Vagina (tissue), 2 donors: Measurements from ENCODE around the gene MRPL28. TPM values are rescaled to one million over a fixed set of nuclear protein-coding genes. Genes with fewer than 3 reads are reported as not detected.
A peak's percentile ranks its signal among the peaks of the same experiment; 100 is the strongest.

ENCODE experiments used
- DNase-seq, 2 donors: peaks; one replicate each; pipeline ENCODE4 v3.0.0-alpha.2; 2017; ENCODE audit errors: extremely low spot score in 2 of 2
- H3K27ac ChIP-seq: fragments of 200-600 bp; sonication (generic); one replicate; pipeline ENCODE4 v1.5.1; 2019
- H3K27me3 ChIP-seq: fragments of 200-600 bp; sonication (generic); one replicate; pipeline ENCODE4 v1.5.1; 2019
- H3K36me3 ChIP-seq, 2 donors: fragments of 200-600 bp; sonication (generic); one replicate each; pipeline ENCODE4 v1.5.1; 2017 to 2019
- H3K4me1 ChIP-seq: fragments of 200-600 bp; sonication (generic); one replicate; pipeline ENCODE4 v1.5.1; 2019
- H3K4me3 ChIP-seq, 2 donors: fragments of 200-600 bp; sonication (generic); 1 replicate in 1 of 2; 2 replicates in 1 of 2; pipeline ENCODE4 v1.5.1; 2016 to 2019
- H3K9me3 ChIP-seq: fragments of 200-600 bp; sonication (generic); one replicate; pipeline ENCODE4 v1.5.1; 2019
- POLR2A ChIP-seq, 2 donors: fragments of 450-650 bp; IDR thresholded peaks; one replicate each; pipeline ENCODE4 v1.6.1; 2017; ENCODE audit warnings: antibody characterized with exemption in 2 of 2, mild to moderate bottlenecking in 2 of 2, moderate library complexity in 2 of 2
- POLR2AphosphoS5 ChIP-seq, 2 donors: sonication (generic); formaldehyde crosslinking; IDR thresholded peaks; one replicate each; pipeline ENCODE4 v1.9.0; 2017; ENCODE audit warnings: antibody characterized with exemption in 2 of 2, mild to moderate bottlenecking in 2 of 2, low read depth in 1 of 2; ENCODE audit not compliant: insufficient read depth in 1 of 2
- intact Hi-C: fragments of 100-400 bp; cut with DNase I; formaldehyde crosslinking; loops from one replicate; pipeline ENCODE4 v1.15.1; 2023
- total RNA-seq: library from RNA; depleted of rRNA; stranded (reverse); fragments of >200 nt; gene quantifications from one replicate; pipeline ENCODE4 v1.2.3, GENCODE V29; 2016
- TF ChIP-seq, protein P1 (sequence below), 3 experiments: fragments of 450-650 bp in 2 of 3; fragments of 200-600 bp in 1 of 3; sonication (generic) in 1 of 3; IDR thresholded peaks; one replicate each; pipeline ENCODE4 v1.5.1; 2017 to 2019; ENCODE audit warnings: antibody characterized with exemption in 3 of 3, mild to moderate bottlenecking in 2 of 3, moderate library complexity in 2 of 3

Gene MRPL28
- total RNA-seq, 1 donor from 2014 or later: 96.5 TPM

DNA sequence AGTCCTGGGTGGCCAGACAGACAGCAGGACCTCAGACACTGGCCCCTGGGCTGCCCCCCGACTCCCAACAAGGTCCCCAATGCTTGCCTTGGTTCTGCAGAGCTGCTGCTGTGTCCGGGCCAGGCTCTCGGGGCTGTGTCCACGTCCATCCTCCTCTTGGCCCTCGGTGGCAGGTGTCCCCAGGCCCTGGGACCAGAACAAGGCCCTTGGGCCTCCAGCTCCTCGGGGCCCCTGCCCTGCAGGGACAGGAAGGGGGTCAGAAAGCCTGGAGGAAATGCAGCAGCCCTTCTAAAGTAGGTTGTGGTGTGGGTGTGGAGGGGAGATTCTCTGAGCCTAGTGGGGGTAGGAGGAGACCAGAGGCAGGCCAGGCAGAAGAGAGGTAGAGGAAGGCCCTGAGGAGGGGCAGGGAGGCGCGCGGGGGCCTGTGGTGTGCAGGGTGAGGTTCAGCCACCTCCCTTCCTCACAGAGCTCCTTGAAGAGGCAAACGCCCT lies 15.3 kb downstream of the MRPL28 start:
- Histone ChIP-seq H3K36me3 (no peaks in the 10 kb centered on the region), H3K27ac (no peak overlapping the region), H3K4me1 (peaks cover 27% of the 10 kb centered on the region), H3K9me3 (no peaks in the 10 kb centered on the region), H3K27me3 (no peaks in the 10 kb centered on the region), H3K4me3 (no peak overlapping the region)
- DNase-seq: no peak
- intact Hi-C loops: no loop called here
- TF ChIP-seq POLR2AphosphoS5 (IDR thresholded peaks at IDR 0.05; ENCODE audit: insufficient read depth in 1 of 2, low read depth in 1 of 2) (no peak), POLR2A (IDR thresholded peaks at IDR 0.05) (no peak)
- TF ChIP-seq, protein P1, sequence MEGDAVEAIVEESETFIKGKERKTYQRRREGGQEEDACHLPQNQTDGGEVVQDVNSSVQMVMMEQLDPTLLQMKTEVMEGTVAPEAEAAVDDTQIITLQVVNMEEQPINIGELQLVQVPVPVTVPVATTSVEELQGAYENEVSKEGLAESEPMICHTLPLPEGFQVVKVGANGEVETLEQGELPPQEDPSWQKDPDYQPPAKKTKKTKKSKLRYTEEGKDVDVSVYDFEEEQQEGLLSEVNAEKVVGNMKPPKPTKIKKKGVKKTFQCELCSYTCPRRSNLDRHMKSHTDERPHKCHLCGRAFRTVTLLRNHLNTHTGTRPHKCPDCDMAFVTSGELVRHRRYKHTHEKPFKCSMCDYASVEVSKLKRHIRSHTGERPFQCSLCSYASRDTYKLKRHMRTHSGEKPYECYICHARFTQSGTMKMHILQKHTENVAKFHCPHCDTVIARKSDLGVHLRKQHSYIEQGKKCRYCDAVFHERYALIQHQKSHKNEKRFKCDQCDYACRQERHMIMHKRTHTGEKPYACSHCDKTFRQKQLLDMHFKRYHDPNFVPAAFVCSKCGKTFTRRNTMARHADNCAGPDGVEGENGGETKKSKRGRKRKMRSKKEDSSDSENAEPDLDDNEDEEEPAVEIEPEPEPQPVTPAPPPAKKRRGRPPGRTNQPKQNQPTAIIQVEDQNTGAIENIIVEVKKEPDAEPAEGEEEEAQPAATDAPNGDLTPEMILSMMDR (IDR thresholded peaks at IDR 0.05): no peak

DNA sequence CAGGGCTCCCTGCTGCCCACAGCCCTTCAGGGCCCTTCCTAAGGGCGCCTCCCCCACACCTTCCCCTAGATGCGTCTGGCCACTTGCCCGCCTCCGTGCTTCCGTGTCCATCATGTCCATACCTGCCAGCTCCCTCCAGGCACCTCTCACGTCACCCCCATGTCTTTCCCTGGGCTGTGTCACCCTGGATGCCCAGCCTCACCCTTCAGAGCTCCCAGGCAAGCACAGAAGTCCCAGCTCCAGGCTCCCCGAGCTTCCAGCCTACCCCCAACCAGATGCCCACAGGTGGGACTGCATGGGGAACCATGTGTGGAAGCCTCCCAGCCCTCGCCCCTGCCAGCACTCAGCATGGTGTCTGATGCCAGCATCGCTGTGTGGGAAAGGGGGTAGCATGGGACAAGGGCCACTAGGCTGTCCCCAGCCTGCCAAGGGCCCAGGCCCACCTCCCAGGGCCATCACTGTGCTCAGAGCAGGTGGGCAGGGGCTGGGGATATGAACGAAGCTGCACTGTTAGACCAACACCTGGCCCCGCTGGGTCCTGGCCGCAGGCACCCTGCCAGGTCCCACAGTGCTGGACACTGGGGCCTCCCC lies 16.0 kb downstream of the MRPL28 start:
- H3K4me3 ChIP-seq: no peak overlapping the region
- H3K9me3 ChIP-seq: no peaks in the 10 kb centered on the region
- TF ChIP-seq POLR2AphosphoS5 (IDR thresholded peaks at IDR 0.05; ENCODE audit: insufficient read depth in 1 of 2, low read depth in 1 of 2): no peak
- TF ChIP-seq, protein P1 (IDR thresholded peaks at IDR 0.05): no peak
- no peak for TF ChIP-seq POLR2A (IDR thresholded peaks at IDR 0.05)
- H3K27me3 ChIP-seq: no peaks in the 10 kb centered on the region
- H3K4me1 ChIP-seq: peaks cover 27% of the 10 kb centered on the region
- H3K36me3 ChIP-seq: no peaks in the 10 kb centered on the region
- intact Hi-C loops: no loop called here
- no peak for DNase-seq
- H3K27ac ChIP-seq: no peak overlapping the region

DNA sequence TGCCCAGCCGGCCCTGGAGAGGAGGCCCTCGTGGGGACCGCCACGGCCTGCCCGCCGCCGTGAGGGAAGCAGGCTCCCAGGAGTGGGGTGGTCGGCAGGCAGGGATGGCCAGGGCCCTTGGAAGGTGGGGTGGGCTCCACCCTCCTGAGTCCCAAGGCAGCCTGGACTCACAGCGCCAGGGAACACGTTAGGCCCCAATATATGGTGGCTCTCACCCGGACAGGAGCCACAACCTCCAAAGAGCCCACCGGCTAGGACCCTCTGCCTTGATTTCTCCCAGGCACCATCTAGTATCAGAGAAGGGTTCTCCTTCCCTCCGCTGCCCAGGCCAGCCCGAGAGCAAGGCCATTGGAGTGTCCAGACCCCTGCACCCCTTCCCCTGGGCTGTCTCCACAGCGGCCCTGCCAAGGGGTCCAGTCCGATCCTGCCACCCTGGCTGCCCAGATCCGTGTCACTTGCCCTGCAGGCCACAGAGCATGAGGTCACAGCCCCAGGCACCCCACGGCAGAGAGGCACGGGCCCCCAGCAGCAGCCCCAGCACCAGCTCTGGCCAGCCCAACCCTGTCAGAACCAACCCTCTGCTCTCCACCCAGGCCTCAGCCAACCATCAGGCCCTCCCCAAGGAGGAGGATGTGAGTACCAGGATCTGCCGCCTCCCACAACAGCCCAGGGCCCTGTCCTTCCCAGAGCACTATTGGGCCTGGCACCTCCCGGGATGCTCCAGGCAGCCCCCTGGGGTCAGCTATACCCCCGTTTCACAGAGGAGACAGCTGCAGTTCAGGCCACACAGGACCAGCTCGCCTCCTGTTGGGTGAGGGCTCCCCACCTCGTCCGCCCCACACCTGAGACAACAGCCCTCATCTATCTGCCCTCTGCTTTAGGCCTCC lies 16.7 kb downstream of the MRPL28 start:
- H3K27ac ChIP-seq: peak overlapping the region; percentile 76
- intact Hi-C loops: loop anchor here (2.0 kb wide), 1 partner anchor 119 kb away; the partner anchor contains the start of gene FAM234A
- no peaks in the 10 kb centered on the region for H3K36me3 ChIP-seq
- no peak for DNase-seq
- no peak for TF ChIP-seq POLR2A (IDR thresholded peaks at IDR 0.05)
- peak in 1 of 2 donors; percentile 63 for TF ChIP-seq POLR2AphosphoS5 (IDR thresholded peaks at IDR 0.05; ENCODE audit: insufficient read depth in 1 of 2, low read depth in 1 of 2)
- peak overlapping the region; percentile 47 to 73 for H3K4me3 ChIP-seq
- H3K9me3 ChIP-seq: no peaks in the 10 kb centered on the region
- peaks cover 27% of the 10 kb centered on the region for H3K4me1 ChIP-seq
- H3K27me3 ChIP-seq: no peaks in the 10 kb centered on the region

DNA sequence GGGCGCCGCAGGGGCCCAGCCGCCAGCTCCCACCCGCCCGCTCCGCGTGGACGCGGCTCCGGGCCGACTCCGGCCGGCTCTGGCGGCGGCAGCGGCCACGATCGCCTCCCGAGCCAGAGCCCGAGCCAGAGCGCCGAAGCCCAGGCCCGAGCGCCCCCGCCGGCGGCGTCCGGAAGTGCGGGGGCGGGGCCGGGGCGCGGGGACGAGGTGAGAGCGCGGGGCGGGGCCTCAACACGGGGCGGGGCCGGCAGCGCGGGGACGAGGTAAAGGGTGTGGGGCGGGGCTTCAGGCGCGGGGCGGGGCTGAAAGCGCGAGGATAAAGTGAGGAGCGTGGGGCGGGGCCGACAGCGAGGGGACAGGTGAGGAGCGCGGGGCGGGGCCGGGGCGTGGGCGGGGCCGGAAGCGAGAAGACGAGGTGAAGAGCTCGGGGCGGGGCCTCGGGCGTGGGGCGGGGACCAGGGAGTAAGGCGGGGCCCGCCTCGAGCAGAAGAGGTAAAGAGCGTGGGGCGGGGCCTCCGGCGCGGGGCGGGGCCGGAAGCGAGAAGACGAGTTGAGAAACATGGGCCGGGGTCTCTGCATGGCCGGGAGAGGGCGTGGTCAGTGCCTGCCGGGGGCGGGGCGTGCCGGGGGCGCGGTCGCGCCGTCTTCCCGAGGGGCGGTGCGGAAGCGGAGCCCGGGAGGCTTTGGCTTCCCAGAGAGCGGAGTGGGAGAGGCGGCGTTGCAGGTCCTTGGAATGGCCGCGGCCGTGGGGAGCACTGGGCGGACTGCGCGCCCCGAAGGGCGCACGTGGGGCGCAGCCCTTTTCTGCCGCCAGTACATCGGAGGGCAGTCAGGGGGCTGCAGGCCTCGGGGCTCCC lies 17.6 kb downstream of the MRPL28 start, which contains the start of gene AXIN1:
Gene AXIN1 (minus strand): TSS at position 177 of the 857 bp plus-strand sequence. CDS start 5,698 bp downstream, outside the sequence.
- DNase-seq: peak; percentile 98 to 99
- H3K4me3 ChIP-seq: peak within 1 kb of the TSS; percentile 65 to 73
- peak within 1 kb of the TSS; percentile 76 for H3K27ac ChIP-seq
- H3K27me3 ChIP-seq: no peaks in the 10 kb centered on the region
- intact Hi-C loops: loop anchor here (2.0 kb wide), 1 partner anchor 118 kb away; the partner anchor contains the start of gene FAM234A
- no peaks in the 10 kb centered on the region for H3K9me3 ChIP-seq
- peaks cover 27% of the 10 kb centered on the region for H3K4me1 ChIP-seq
- TF ChIP-seq, protein P1 (IDR thresholded peaks at IDR 0.05): peak in 1 of 3 experiments; percentile 12
- TF ChIP-seq POLR2A (IDR thresholded peaks at IDR 0.05): peak in 1 of 2 donors; percentile 72
- TF ChIP-seq POLR2AphosphoS5 (IDR thresholded peaks at IDR 0.05; ENCODE audit: insufficient read depth in 1 of 2, low read depth in 1 of 2): peak in 1 of 2 donors; percentile 86
- H3K36me3 ChIP-seq: no peaks in the 10 kb centered on the region
